OCI-LY1 (cell line): ENCODE results near the gene B3GAT1.
"Not testable (repeated sequence)": the region's sequence is repeated elsewhere in the genome, so short reads cannot be mapped to it uniquely, and the experiment has no call there.

Experiments used
- H2AFZ ChIP-seq: fragments of 200-600 bp; sonication (generic), shearing (Covaris generic); 2 replicates; pipeline ENCODE4 v1.6.0; 2014; ENCODE audit warnings: antibody characterized with exemption, mild to moderate bottlenecking, low read length
- H3F3A ChIP-seq: fragments of 200-600 bp; sonication (generic), shearing (Covaris generic); 2 replicates; pipeline ENCODE4 v1.6.0; 2014; ENCODE audit warnings: mild to moderate bottlenecking, antibody characterized with exemption, low read length, moderate library complexity; ENCODE audit not compliant: insufficient read depth
- H3K27ac ChIP-seq: fragments of 200-600 bp; sonication (generic); 2 replicates; pipeline ENCODE4 v1.5.1; 2014; ENCODE audit warnings: low read length, mixed run types, mild to moderate bottlenecking, low read depth; ENCODE audit not compliant: poor library complexity, severe bottlenecking
- H3K27me3 ChIP-seq: fragments of 200-600 bp; sonication (generic); 2 replicates; pipeline ENCODE4 v1.6.0; 2014; ENCODE audit warnings: antibody characterized with exemption, mild to moderate bottlenecking, low read length, moderate library complexity; ENCODE audit not compliant: insufficient read depth
- H3K36me3 ChIP-seq: fragments of 200-600 bp; sonication (generic); 2 replicates; pipeline ENCODE4 v1.6.1; 2014; ENCODE audit warnings: mild to moderate bottlenecking, antibody characterized with exemption, low read length, moderate library complexity, mixed read lengths; ENCODE audit not compliant: insufficient read depth
- H3K4me1 ChIP-seq: fragments of 200-600 bp; sonication (generic); 2 replicates; pipeline ENCODE4 v1.5.1; 2014; ENCODE audit warnings: mild to moderate bottlenecking, low read length, moderate library complexity; ENCODE audit not compliant: insufficient read depth, severe bottlenecking
- H3K4me2 ChIP-seq: fragments of 200-600 bp; sonication (generic), shearing (Covaris generic); 2 replicates; pipeline ENCODE4 v1.6.1; 2014; ENCODE audit warnings: low read length
- H3K4me3 ChIP-seq: fragments of 200-600 bp; sonication (generic); 2 replicates; pipeline ENCODE4 v1.5.1; 2014; ENCODE audit warnings: low read length, low read depth, mild to moderate bottlenecking, mixed read lengths; ENCODE audit not compliant: poor library complexity, severe bottlenecking
- H3K79me2 ChIP-seq: fragments of 200-600 bp; shearing (Covaris generic); 2 replicates; pipeline ENCODE4 v1.6.1; 2016; ENCODE audit warnings: mixed run types, low read length, mixed read lengths; ENCODE audit not compliant: insufficient read depth
- H3K9ac ChIP-seq: fragments of 200-600 bp; sonication (generic), shearing (Covaris generic); 2 replicates; pipeline ENCODE4 v1.6.1; 2014; ENCODE audit warnings: mild to moderate bottlenecking, low read length, mixed read lengths
- H3K9me2 ChIP-seq: fragments of 200-600 bp; sonication (generic), shearing (Covaris generic); 2 replicates; pipeline ENCODE4 v1.6.1; 2014; ENCODE audit warnings: low read depth, mild to moderate bottlenecking, low read length, mixed read lengths
- H3K9me3 ChIP-seq: fragments of 200-600 bp; shearing (Covaris generic); 2 replicates; pipeline ENCODE4 v1.6.1; 2014; ENCODE audit warnings: low read length, mixed read lengths
- H4K20me1 ChIP-seq: fragments of 200-600 bp; sonication (generic), shearing (Covaris generic); 2 replicates; pipeline ENCODE4 v1.6.0; 2016; ENCODE audit warnings: mild to moderate bottlenecking, low read length; ENCODE audit not compliant: insufficient read depth
- CTCF ChIP-seq: fragments of 200-600 bp; sonication (generic), shearing (Covaris generic); IDR thresholded peaks from 2 replicates; pipeline ENCODE4 v1.5.1; 2017; ENCODE audit warnings: mild to moderate bottlenecking, antibody characterized with exemption, low read length, moderate library complexity, mixed read lengths
- EZH2 ChIP-seq: fragments of 200-600 bp; sonication (generic), shearing (Covaris generic); IDR thresholded peaks from 2 replicates; pipeline ENCODE4 v1.8.0; 2017; ENCODE audit warnings: borderline replicate concordance, mixed run types, mild to moderate bottlenecking, antibody characterized with exemption, low read length, moderate library complexity, mixed read lengths

The B3GAT1 gene

GRCh38 chr11:134445601-134446325, 33.7 kb upstream of the B3GAT1 start:
- no peaks in the 10 kb centered on the region for H3F3A ChIP-seq
- H3K9ac ChIP-seq, result no peak overlapping the region
- no peaks in the 10 kb centered on the region for H3K4me1 ChIP-seq
- no peaks in the 10 kb centered on the region for H4K20me1 ChIP-seq
- no peaks in the 10 kb centered on the region for H3K79me2 ChIP-seq
- H3K4me2 ChIP-seq, result no peak overlapping the region
- TF ChIP-seq CTCF (no peak), EZH2 (no peak)
- no peak overlapping the region for H2AFZ ChIP-seq
- no peaks in the 10 kb centered on the region for H3K27me3 ChIP-seq
- no peak overlapping the region for H3K4me3 ChIP-seq
- no peaks in the 10 kb centered on the region for H3K36me3 ChIP-seq
- H3K9me3 ChIP-seq, result no peaks in the 10 kb centered on the region
- no peaks in the 10 kb centered on the region for H3K9me2 ChIP-seq
- H3K27ac ChIP-seq, result no peak overlapping the region

GRCh38 chr11:134444160-134445108, 32.4 kb upstream of the B3GAT1 start:
- not testable (repeated sequence) for H2AFZ ChIP-seq, H3K4me1 ChIP-seq, H3K4me3 ChIP-seq, H3K79me2 ChIP-seq, H3F3A ChIP-seq, H3K9me2 ChIP-seq, H4K20me1 ChIP-seq, H3K4me2 ChIP-seq, H3K36me3 ChIP-seq, H3K9ac ChIP-seq, H3K27ac ChIP-seq, H3K9me3 ChIP-seq, H3K27me3 ChIP-seq

- no peaks in the 10 kb centered on the region for H3K4me1 ChIP-seq
- H3K9me3 ChIP-seq, result no peaks in the 10 kb centered on the region
- H3K9me2 ChIP-seq, result no peaks in the 10 kb centered on the region
- H3F3A ChIP-seq, result no peaks in the 10 kb centered on the region
- TF ChIP-seq CTCF (no peak), EZH2 (no peak)
- no peak overlapping the region for H2AFZ ChIP-seq
- no peak overlapping the region for H3K27ac ChIP-seq
- H3K79me2 ChIP-seq, result no peaks in the 10 kb centered on the region
- H3K4me2 ChIP-seq, result no peak overlapping the region
- no peaks in the 10 kb centered on the region for H3K36me3 ChIP-seq
- no peak overlapping the region for H3K9ac ChIP-seq
- H4K20me1 ChIP-seq, result no peaks in the 10 kb centered on the region
- no peaks in the 10 kb centered on the region for H3K27me3 ChIP-seq
- H3K4me3 ChIP-seq, result no peak overlapping the region
Measured at GRCh38 chr11:134443246-134443645, 31.2 kb upstream of the B3GAT1 start.
